BJ (cell line): Measurements from ENCODE around the gene WFDC5. TPM values are rescaled to one million over a fixed set of nuclear protein-coding genes. Genes with fewer than 3 reads are reported as not detected.

Experiments
- CTCF ChIA-PET: fragments of 350-600 bp; formaldehyde crosslinking; extraction: SDS; loops from one replicate; lab custom pipeline; 2021; ENCODE audit warnings: antibody characterized with exemption, inconsistent platforms; lab: Yijun Ruan, JAX
- POLR2A ChIA-PET: fragments of 300-600 bp; sonication (Branson Sonifier 250); formaldehyde crosslinking; extraction: SDS; loops from one replicate; lab custom pipeline; 2021; ENCODE audit warnings: antibody characterized with exemption; lab: Charles Lee
- DNase-seq: peaks from one replicate; pipeline ENCODE4 v3.0.0-alpha.2; 2011; ENCODE audit warnings: low read depth
- H3K27me3 ChIP-seq: 2 replicates; pipeline ENCODE4 v1.6.0; 2011; ENCODE audit warnings: low read length; ENCODE audit not compliant: control insufficient read depth, insufficient read depth
- H3K36me3 ChIP-seq: 2 replicates; pipeline ENCODE4 v1.5.1; 2011; ENCODE audit warnings: low read length; ENCODE audit not compliant: control insufficient read depth, insufficient read depth
- H3K4me3 ChIP-seq: 2 replicates; pipeline ENCODE4 v1.5.1; 2011; ENCODE audit warnings: low read depth, mild to moderate bottlenecking, control low read depth, low read length
- CTCF ChIP-seq: IDR thresholded peaks from 2 replicates; pipeline ENCODE4 v1.5.1; 2011; ENCODE audit warnings: low read depth, mild to moderate bottlenecking, control low read depth, inconsistent platforms, low read length, moderate library complexity; ENCODE audit not compliant: insufficient read depth
- polyA plus RNA-seq: library from polyadenylated mRNA; depleted of rRNA; stranded (reverse); fragments of >200 nt; gene quantifications from 2 replicates; pipeline ENCODE4 v1.2.3, GENCODE V29; 2011

Gene WFDC5
- polyA plus RNA-seq, 1 experiment: not detected

DNA sequence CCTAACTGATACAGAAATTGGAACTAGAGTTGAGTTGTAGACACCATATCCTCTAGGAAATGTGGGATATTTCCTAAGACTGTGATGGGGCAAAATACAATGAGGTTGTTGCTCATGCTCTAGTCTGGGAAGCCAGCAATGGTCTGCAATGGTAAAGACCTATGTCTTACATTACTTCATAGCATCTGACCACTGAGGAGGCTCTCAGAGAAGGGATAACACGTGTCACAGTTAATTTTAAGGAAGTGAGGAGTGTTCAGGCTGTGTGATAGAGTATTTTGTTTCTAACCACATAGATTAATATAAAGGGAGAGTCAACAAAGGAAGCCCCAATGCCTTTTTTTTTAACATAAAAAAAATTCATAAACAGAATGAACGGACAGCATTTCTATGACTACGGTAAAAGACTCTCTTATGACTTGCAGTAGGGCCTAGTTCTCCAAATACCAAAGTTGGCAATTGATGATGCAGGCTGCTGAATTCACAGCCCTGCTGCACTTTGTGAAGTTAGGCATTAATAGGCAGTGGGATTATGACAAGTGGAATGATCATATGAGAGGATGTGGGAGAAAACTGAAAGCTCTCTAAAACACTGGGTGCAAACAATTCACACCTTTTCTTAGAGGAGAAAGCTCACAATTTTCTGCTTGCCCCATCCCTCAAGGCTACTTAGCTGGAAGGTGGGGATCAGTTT is 27.7 kb downstream of the WFDC5 start:
- TF ChIP-seq CTCF: no peak
- Histone ChIP-seq H3K4me3 (no peak overlapping the region), H3K27me3 (no peaks in the 10 kb centered on the region), H3K36me3 (no peaks in the 10 kb centered on the region)
- ChIA-PET POLR2A (no interaction called here), CTCF (interaction anchor here (1.4 to 15.9 kb wide), 3 partner anchors 8 to 41 kb away, joined by 7 to 407 read pairs (median 11); no protein-coding TSS in a partner anchor)
- no peak for DNase-seq

DNA sequence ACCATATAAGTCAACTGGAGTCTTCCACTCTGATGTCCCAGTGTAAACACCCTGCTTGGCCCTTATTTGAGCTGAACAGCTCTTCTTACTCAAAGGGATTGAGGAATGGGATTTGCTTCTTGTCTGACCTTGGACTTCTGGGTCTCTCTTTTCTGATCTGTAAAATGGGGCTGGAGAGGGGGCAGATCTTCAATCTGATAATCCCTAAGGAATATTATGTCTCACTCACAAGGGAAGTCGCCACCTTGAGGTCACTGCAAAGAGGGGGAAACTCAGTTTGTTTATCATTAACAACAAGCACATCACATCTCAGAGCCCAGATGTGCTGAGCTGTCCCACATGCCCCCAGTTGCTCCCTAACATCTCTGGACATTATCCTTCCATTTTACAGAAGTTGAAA is 29.1 kb downstream of the WFDC5 start:
- DNase-seq: no peak
- TF ChIP-seq CTCF: no peak
- Histone ChIP-seq H3K36me3 (no peaks in the 10 kb centered on the region), H3K4me3 (no peak overlapping the region), H3K27me3 (no peaks in the 10 kb centered on the region)
- ChIA-PET CTCF (interaction anchor here (2.4 to 15.9 kb wide), 2 partner anchors 10 to 39 kb away, joined by 11 to 407 read pairs; no protein-coding TSS in a partner anchor), POLR2A (no interaction called here)

- Histone ChIP-seq H3K36me3 (0 out of 2 replicates have a peak, but pooled peaks cover under 1% of the 10 kb centered on the region), H3K4me3 (no peak overlapping the region), H3K27me3 (no peaks in the 10 kb centered on the region)
- POLR2A ChIA-PET: no interaction called here
- CTCF ChIA-PET: no interaction called here
- TF ChIP-seq CTCF: no peak
- DNase-seq: no peak
Observed at GRCh38 chr20:45085289-45085688, 29.7 kb downstream of the WFDC5 start.

- 0 out of 2 replicates have a peak, but pooled peaks cover 1% of the 10 kb centered on the region for H3K36me3 ChIP-seq
- CTCF ChIA-PET: interaction anchor here (0.9 kb wide), 1 partner anchor 39 kb away, joined by 4 read pairs; no protein-coding TSS in a partner anchor
- no peaks in the 10 kb centered on the region for H3K27me3 ChIP-seq
- no peak for DNase-seq
- no peak for TF ChIP-seq CTCF
- H3K4me3 ChIP-seq: no peak overlapping the region
- POLR2A ChIA-PET: no interaction called here
Observed at GRCh38 chr20:45083127-45083526, 31.8 kb downstream of the WFDC5 start.

- ChIA-PET CTCF (interaction anchor here (0.6 to 0.9 kb wide), 2 partner anchors 8 to 38 kb away, joined by 3 to 4 read pairs; no protein-coding TSS in a partner anchor), POLR2A (no interaction called here)
- H3K36me3 ChIP-seq: 0 out of 2 replicates have a peak, but pooled peaks cover 1% of the 10 kb centered on the region
- DNase-seq: no peak
- H3K4me3 ChIP-seq: no peak overlapping the region
- TF ChIP-seq CTCF: no peak
- H3K27me3 ChIP-seq: no peaks in the 10 kb centered on the region
Observed at GRCh38 chr20:45082468-45082867, 32.5 kb downstream of the WFDC5 start.
